Smooth muscle cell (in vitro differentiated cells): ENCODE measurements around the gene DAGLB. TPM values are rescaled to one million over a fixed set of nuclear protein-coding genes. Genes with fewer than 3 reads are reported as not detected.

Source experiments
- DNase-seq: peaks from one replicate; lab custom pipeline; 2025; ENCODE audit not compliant: unreplicated experiment; lab: John Stamatoyannopoulos, UW
- H2AFZ ChIP-seq: fragments of 200-600 bp; sonication (generic); 2 replicates; pipeline ENCODE4 v1.6.0; 2016; ENCODE audit warnings: antibody characterized with exemption, low read depth, mild to moderate bottlenecking
- H3F3A ChIP-seq: fragments of 200-600 bp; sonication (generic); 2 replicates; pipeline ENCODE4 v1.6.0; 2017; ENCODE audit warnings: antibody characterized with exemption, low read depth
- H3K27ac ChIP-seq: fragments of 200-600 bp; sonication (generic); 2 replicates; pipeline ENCODE4 v1.5.1; 2016; ENCODE audit warnings: low read depth, mild to moderate bottlenecking
- H3K27me3 ChIP-seq: fragments of 200-600 bp; sonication (generic); 2 replicates; pipeline ENCODE4 v1.6.1; 2016; ENCODE audit warnings: low read depth, mild to moderate bottlenecking
- H3K36me3 ChIP-seq: fragments of 200-600 bp; sonication (generic); 2 replicates; pipeline ENCODE4 v1.5.1; 2016; ENCODE audit warnings: low read depth
- H3K4me1 ChIP-seq: fragments of 200-600 bp; sonication (generic); 2 replicates; pipeline ENCODE4 v1.5.1; 2016; ENCODE audit warnings: low read depth
- H3K4me2 ChIP-seq: fragments of 200-600 bp; sonication (generic); 2 replicates; pipeline ENCODE4 v1.6.0; 2016; ENCODE audit warnings: mild to moderate bottlenecking
- H3K4me3 ChIP-seq: fragments of 200-600 bp; sonication (generic); 2 replicates; pipeline ENCODE4 v1.5.1; 2016; ENCODE audit warnings: mild to moderate bottlenecking
- H3K79me2 ChIP-seq: fragments of 200-600 bp; sonication (generic); 2 replicates; pipeline ENCODE4 v1.6.0; 2016; ENCODE audit warnings: low read depth, mild to moderate bottlenecking
- H3K9ac ChIP-seq: fragments of 200-600 bp; sonication (generic); 2 replicates; pipeline ENCODE4 v1.6.0; 2016; ENCODE audit warnings: low read depth
- H3K9me3 ChIP-seq: fragments of 200-600 bp; sonication (generic); replicated peaks from 2 replicates; pipeline ENCODE4 v1.5.1; 2016; ENCODE audit warnings: low read depth
- H4K20me1 ChIP-seq: fragments of 200-600 bp; sonication (generic); 2 replicates; pipeline ENCODE4 v1.6.0; 2016; ENCODE audit warnings: low read depth
- WGBS: methylation state at CpG from one replicate; pipeline ENCODE4 v1.1.7; 2016; ENCODE audit warnings: low lambda C conversion rate; 5-methylcytosine and 5-hydroxymethylcytosine counted together
- polyA plus RNA-seq: library from polyadenylated mRNA; unstranded; fragments of >200 nt; fragmentation: Nextera tagmentation; extraction: Ambion mirVana; gene quantifications from 2 replicates; pipeline ENCODE4 v1.2.1, GENCODE V29; 2016
- total RNA-seq: library from RNA; depleted of rRNA; stranded (reverse); fragments of >200 nt; gene quantifications from 2 replicates; pipeline ENCODE4 v1.2.3, GENCODE V29; 2014
- TF ChIP-seq, protein P1 (sequence below): fragments of 200-600 bp; sonication (generic); IDR thresholded peaks from 2 replicates; pipeline ENCODE4 v1.5.1; 2017; ENCODE audit warnings: borderline replicate concordance, mild to moderate bottlenecking, antibody characterized with exemption; ENCODE audit not compliant: insufficient read depth, poor library complexity, severe bottlenecking

The DAGLB gene
- total and polyA plus RNA-seq, 2 experiments from 2014 or later = 14.1 to 21.3 TPM

GRCh38 chr7:6422926-6423632 is 24.7 kb downstream of the DAGLB start:
- Histone ChIP-seq H3K9ac (no peak overlapping the region), H4K20me1 (no peaks in the 10 kb centered on the region), H3K27ac (no peak overlapping the region), H3K4me1 (no peaks in the 10 kb centered on the region), H3K79me2 (no peaks in the 10 kb centered on the region), H2AFZ (no peak overlapping the region), H3K36me3 (no peaks in the 10 kb centered on the region), H3F3A (no peaks in the 10 kb centered on the region), H3K4me2 (no peak overlapping the region), H3K9me3 (no peaks in the 10 kb centered on the region), H3K27me3 (no peaks in the 10 kb centered on the region), H3K4me3 (no peak overlapping the region)
- WGBS = 98% methylated on average over 18 of the region's 18 CpGs
- TF ChIP-seq, protein P1, sequence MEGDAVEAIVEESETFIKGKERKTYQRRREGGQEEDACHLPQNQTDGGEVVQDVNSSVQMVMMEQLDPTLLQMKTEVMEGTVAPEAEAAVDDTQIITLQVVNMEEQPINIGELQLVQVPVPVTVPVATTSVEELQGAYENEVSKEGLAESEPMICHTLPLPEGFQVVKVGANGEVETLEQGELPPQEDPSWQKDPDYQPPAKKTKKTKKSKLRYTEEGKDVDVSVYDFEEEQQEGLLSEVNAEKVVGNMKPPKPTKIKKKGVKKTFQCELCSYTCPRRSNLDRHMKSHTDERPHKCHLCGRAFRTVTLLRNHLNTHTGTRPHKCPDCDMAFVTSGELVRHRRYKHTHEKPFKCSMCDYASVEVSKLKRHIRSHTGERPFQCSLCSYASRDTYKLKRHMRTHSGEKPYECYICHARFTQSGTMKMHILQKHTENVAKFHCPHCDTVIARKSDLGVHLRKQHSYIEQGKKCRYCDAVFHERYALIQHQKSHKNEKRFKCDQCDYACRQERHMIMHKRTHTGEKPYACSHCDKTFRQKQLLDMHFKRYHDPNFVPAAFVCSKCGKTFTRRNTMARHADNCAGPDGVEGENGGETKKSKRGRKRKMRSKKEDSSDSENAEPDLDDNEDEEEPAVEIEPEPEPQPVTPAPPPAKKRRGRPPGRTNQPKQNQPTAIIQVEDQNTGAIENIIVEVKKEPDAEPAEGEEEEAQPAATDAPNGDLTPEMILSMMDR = no peak
- no peak for DNase-seq

DNA sequence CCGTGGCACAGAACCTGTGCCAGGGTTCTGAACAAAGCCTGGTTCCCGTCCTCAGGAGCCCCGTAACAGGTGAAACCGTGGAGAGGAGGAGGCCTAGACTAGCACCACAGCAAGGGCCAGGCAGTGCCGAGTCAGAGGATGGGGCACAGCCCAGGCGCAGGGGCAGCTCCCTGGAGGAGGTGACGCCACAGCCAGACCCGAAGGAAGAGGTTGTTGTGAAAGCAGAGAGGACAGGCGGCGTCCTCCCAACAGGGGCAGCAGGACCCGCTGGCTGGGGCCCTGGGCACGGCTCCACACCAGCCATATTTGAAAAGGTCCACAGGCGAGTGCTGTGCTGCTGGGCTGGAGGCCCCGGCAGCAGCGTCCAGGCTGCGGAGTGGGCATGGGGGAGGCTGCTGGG is 25.7 kb downstream of the DAGLB start:
- no peaks in the 10 kb centered on the region for H4K20me1 ChIP-seq
- H3K9ac ChIP-seq = no peak overlapping the region
- H2AFZ ChIP-seq = no peak overlapping the region
- WGBS = 98% methylated on average over 16 of the region's 16 CpGs
- no peaks in the 10 kb centered on the region for H3K79me2 ChIP-seq
- no peak for DNase-seq
- no peaks in the 10 kb centered on the region for H3K36me3 ChIP-seq
- peaks cover 3% of the 10 kb centered on the region for H3F3A ChIP-seq
- H3K4me2 ChIP-seq = no peak overlapping the region
- H3K9me3 ChIP-seq = no peaks in the 10 kb centered on the region
- no peak overlapping the region for H3K4me3 ChIP-seq
- H3K27ac ChIP-seq = no peak overlapping the region
- TF ChIP-seq, protein P1 = no peak
- no peaks in the 10 kb centered on the region for H3K27me3 ChIP-seq
- no peaks in the 10 kb centered on the region for H3K4me1 ChIP-seq

DNA sequence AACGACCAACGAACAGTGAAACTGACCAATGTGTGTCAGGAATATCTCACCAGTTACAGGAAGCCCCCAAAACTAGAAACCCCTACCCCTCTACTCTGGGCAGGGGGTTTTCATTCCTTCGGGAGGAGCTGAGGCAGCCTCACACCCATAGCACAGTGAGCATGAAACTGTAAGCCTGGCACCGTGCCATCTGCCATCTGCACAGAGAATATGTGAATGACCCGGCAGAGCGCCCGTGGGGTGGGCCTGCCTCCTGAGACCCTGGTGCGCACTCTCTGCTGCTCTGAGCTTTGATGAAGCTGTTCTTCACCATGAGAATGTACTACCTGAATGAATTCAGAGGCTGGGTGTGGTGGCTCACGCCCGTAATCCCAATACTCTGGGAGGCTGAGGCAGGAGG is 27.1 kb downstream of the DAGLB start:
- no peak overlapping the region for H3K4me3 ChIP-seq
- H3K4me1 ChIP-seq = no peaks in the 10 kb centered on the region
- H3K27me3 ChIP-seq = no peaks in the 10 kb centered on the region
- WGBS = 100% methylated on average over 10 of the region's 10 CpGs
- no peak overlapping the region for H3K4me2 ChIP-seq
- TF ChIP-seq, protein P1 = no peak
- no peak for DNase-seq
- no peaks in the 10 kb centered on the region for H3K9me3 ChIP-seq
- no peak overlapping the region for H2AFZ ChIP-seq
- no peak overlapping the region for H3K27ac ChIP-seq
- no peaks in the 10 kb centered on the region for H3K79me2 ChIP-seq
- H3K9ac ChIP-seq = no peak overlapping the region
- no peaks in the 10 kb centered on the region for H4K20me1 ChIP-seq
- no peaks in the 10 kb centered on the region for H3K36me3 ChIP-seq
- peaks cover 6% of the 10 kb centered on the region for H3F3A ChIP-seq

DNA sequence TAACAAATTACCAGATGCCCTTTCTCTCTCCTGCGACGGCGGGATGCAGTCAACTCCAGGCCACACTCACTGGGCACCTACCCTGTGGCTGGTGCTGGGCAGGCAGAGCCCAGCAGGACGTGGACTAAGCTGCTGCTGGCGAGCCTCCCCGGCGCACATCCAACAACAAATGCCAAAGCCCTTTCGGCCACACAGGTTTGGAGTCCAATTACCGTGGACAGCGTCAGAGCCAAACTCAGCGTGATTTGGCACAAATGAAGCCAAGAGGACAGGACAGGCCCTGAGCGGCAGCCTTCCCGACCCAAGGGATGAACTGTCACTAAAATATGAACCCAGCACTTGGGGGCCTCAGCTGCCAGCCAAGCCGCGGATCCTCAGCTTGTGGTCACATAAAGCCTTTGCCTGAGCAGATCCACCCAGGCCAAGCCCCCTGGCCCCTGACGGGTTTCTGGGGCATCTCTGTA is 28.4 kb downstream of the DAGLB start:
- no peaks in the 10 kb centered on the region for H3K79me2 ChIP-seq
- H3K36me3 ChIP-seq = peaks cover 3% of the 10 kb centered on the region
- WGBS = 97% methylated on average over 16 of the region's 16 CpGs
- TF ChIP-seq, protein P1 = no peak
- H3F3A ChIP-seq = peaks cover 6% of the 10 kb centered on the region
- no peaks in the 10 kb centered on the region for H3K4me1 ChIP-seq
- no peak overlapping the region for H2AFZ ChIP-seq
- H3K9me3 ChIP-seq = no peaks in the 10 kb centered on the region
- H3K9ac ChIP-seq = no peak overlapping the region
- no peaks in the 10 kb centered on the region for H3K27me3 ChIP-seq
- no peak for DNase-seq
- H4K20me1 ChIP-seq = no peaks in the 10 kb centered on the region
- no peak overlapping the region for H3K27ac ChIP-seq
- H3K4me3 ChIP-seq = no peak overlapping the region
- H3K4me2 ChIP-seq = no peak overlapping the region
